ENCODE results near the gene ENTPD2.

GRCh38 chr9:137027369-137028262 lies 26.2 kb downstream of the ENTPD2 start, which contains the start of gene ABCA2:
- TF ChIP-seq CTCF (IDR thresholded peaks at IDR 0.05), result no peak
- no peak for TF ChIP-seq POLR2A (IDR thresholded peaks at IDR 0.05)
- TF ChIP-seq POLR2AphosphoS5 (IDR thresholded peaks at IDR 0.05), result no peak
